GM04504 (cell line): ENCODE data around the gene CNIH2.
A peak's percentile ranks its signal among the peaks of the same experiment; 100 is the strongest.
"Not testable (repeated sequence)": the region's sequence is repeated elsewhere in the genome, so short reads cannot be mapped to it uniquely, and the experiment has no call there.

Experiments
- DNase-seq: peaks from one replicate; pipeline ENCODE4 v3.0.0-alpha.2; 2012; ENCODE audit warnings: low read depth

CNIH2 gene

GRCh38 chr11:66277064-66277463 is 911 bp upstream of the CNIH2 start:
- DNase-seq = not testable (repeated sequence)

- no peak for DNase-seq
Measured at GRCh38 chr11:66278363-66279091, 552 bp downstream of the CNIH2 start.

GRCh38 chr11:66279092-66279734 is 1.2 kb downstream of the CNIH2 start:
- DNase-seq = no peak

- DNase-seq = no peak
Measured at GRCh38 chr11:66280428-66280827, 2.5 kb downstream of the CNIH2 start.

- DNase-seq = no peak
Measured at GRCh38 chr11:66281001-66281400, 3.0 kb downstream of the CNIH2 start.

- DNase-seq = no peak
Measured at GRCh38 chr11:66281776-66282467, 3.9 kb downstream of the CNIH2 start.

- DNase-seq = peak; percentile 83
Measured at GRCh38 chr11:66282468-66283455, 4.8 kb downstream of the CNIH2 start.

- no peak for DNase-seq
Measured at GRCh38 chr11:66283461-66284105, 5.6 kb downstream of the CNIH2 start.

- DNase-seq = no peak
Measured at GRCh38 chr11:66284526-66285078, 6.6 kb downstream of the CNIH2 start.

GRCh38 chr11:66285250-66285947 is 7.4 kb downstream of the CNIH2 start:
- no peak for DNase-seq

- DNase-seq = no peak
Measured at GRCh38 chr11:66286699-66287098, 8.7 kb downstream of the CNIH2 start.

- no peak for DNase-seq
Measured at GRCh38 chr11:66287211-66287888, 9.4 kb downstream of the CNIH2 start.

- DNase-seq = no peak
Measured at GRCh38 chr11:66287889-66288670, 10.1 kb downstream of the CNIH2 start.

GRCh38 chr11:66288671-66289547 is 10.9 kb downstream of the CNIH2 start, which contains the start of gene YIF1A:
TSS of gene YIF1A (minus strand) at chr11:66289143. CDS start at chr11:66288985, 158 bp downstream.
- DNase-seq = peak; percentile 99

- DNase-seq = no peak
Measured at GRCh38 chr11:66289548-66290329, 11.8 kb downstream of the CNIH2 start.

GRCh38 chr11:66290330-66290621 is 12.3 kb downstream of the CNIH2 start:
- no peak for DNase-seq

- DNase-seq = no peak
Measured at GRCh38 chr11:66291303-66291705, 13.3 kb downstream of the CNIH2 start.
